Measurements from ENCODE around the gene APLNR. TPM values are rescaled to one million over a fixed set of nuclear protein-coding genes. Genes with fewer than 3 reads are reported as not detected.

Gene APLNR
- total RNA-seq, 3 donors from 2014 or later, result 2.4 to 5.7 (median 2.8) TPM

- H3K9me3 ChIP-seq, result no peaks in the 10 kb centered on the region
- DNase-seq (no peak), ATAC-seq (no peak)
- no peaks in the 10 kb centered on the region for H3K36me3 ChIP-seq (ENCODE audit: low read depth)
- intact Hi-C loops (cut with DNase I, micrococcal nuclease), result no loop called here
- H3K4me1 ChIP-seq (ENCODE audit: low read depth), result no peaks in the 10 kb centered on the region
- no peak for TF ChIP-seq CTCF (IDR thresholded peaks at IDR 0.05)
- H3K4me3 ChIP-seq, result no peak overlapping the region
These were observed 46.5 kb downstream of the APLNR start for GRCh38 chr11:57190548-57190947.

Other genes with a start within 250 kb of the APLNR start
- gene OR5AK2, start 248.3 kb downstream of the APLNR start, total RNA-seq, result not detected
- gene LRRC55, start 55.3 kb downstream of the APLNR start, total RNA-seq, result 1 to 10 TPM in 1 of 3 donors, under 1 TPM in 1, not detected in 1; 0.19 to 1.4 TPM
- gene TNKS1BP1, start 87.7 kb upstream of the APLNR start, total RNA-seq, result 100 to 1,000 TPM in 1 of 3 donors, 10 to 100 TPM in 2; 90.0 to 149 (median 94.3) TPM
- 10 to 100 TPM; 59.5 to 79.3 (median 65.8) TPM for gene SSRP1, start 98.6 kb upstream of the APLNR start, total RNA-seq
- gene P2RX3, start 101.1 kb upstream of the APLNR start, total RNA-seq, result not detected
- not detected for gene PRG3, start 143.9 kb upstream of the APLNR start, total RNA-seq
- gene PRG2, start 153.4 kb upstream of the APLNR start, total RNA-seq, result under 1 TPM in 1 of 3 donors, not detected in 2; 0.24 TPM
- gene SLC43A3, start 189.9 kb upstream of the APLNR start, total RNA-seq, result 10 to 100 TPM in 2 of 3 donors, 1 to 10 TPM in 1; 6.3 to 24.4 (median 16.9) TPM
- under 1 TPM; 0.38 to 0.73 (median 0.48) TPM for gene RTN4RL2, start 223.3 kb upstream of the APLNR start, total RNA-seq

All from mucosa of descending colon (tissue), 3 donors.